Measurements from ENCODE around the gene SLC7A5.
"Not testable (repeated sequence)": the region's sequence is repeated elsewhere in the genome, so short reads cannot be mapped to it uniquely, and the experiment has no call there.

Gene SLC7A5

GRCh38 chr16:87860553-87861299 is 8.6 kb downstream of the SLC7A5 start:
- in situ Hi-C loops (cut with MboI; ENCODE audit: low sequenced_read_pairs, unreplicated experiment) = no loop called here
- no peak for TF ChIP-seq CTCF (IDR thresholded peaks at IDR 0.05; ENCODE audit: borderline replicate concordance, control extremely low read depth, extremely low read depth, insufficient read depth, missing control alignments)
- no peak for DNase-seq (ENCODE audit: low spot score)

- in situ Hi-C loops (cut with MboI; ENCODE audit: low sequenced_read_pairs, unreplicated experiment); DNase-seq (ENCODE audit: low spot score): not testable (repeated sequence)
Measured at GRCh38 chr16:87858151-87858993, 10.9 kb downstream of the SLC7A5 start.

GRCh38 chr16:87856791-87857228 is 12.5 kb downstream of the SLC7A5 start:
- no peak for TF ChIP-seq CTCF (IDR thresholded peaks at IDR 0.05; ENCODE audit: borderline replicate concordance, control extremely low read depth, extremely low read depth, insufficient read depth, missing control alignments)
- in situ Hi-C loops (cut with MboI; ENCODE audit: low sequenced_read_pairs, unreplicated experiment) = no loop called here
- no peak for DNase-seq (ENCODE audit: low spot score)

- no peak for DNase-seq (ENCODE audit: low spot score)
- in situ Hi-C loops (cut with MboI; ENCODE audit: low sequenced_read_pairs, unreplicated experiment) = no loop called here
- TF ChIP-seq CTCF (IDR thresholded peaks at IDR 0.05; ENCODE audit: borderline replicate concordance, control extremely low read depth, extremely low read depth, insufficient read depth, missing control alignments) = no peak
Measured at GRCh38 chr16:87855852-87856715, 13.2 kb downstream of the SLC7A5 start.

GRCh38 chr16:87854907-87855683 is 14.2 kb downstream of the SLC7A5 start:
- in situ Hi-C loops (cut with MboI; ENCODE audit: low sequenced_read_pairs, unreplicated experiment) = loop anchor here (5.0 kb wide), 1 partner anchor 78 kb away; no protein-coding TSS in a partner anchor
- TF ChIP-seq CTCF (IDR thresholded peaks at IDR 0.05; ENCODE audit: borderline replicate concordance, control extremely low read depth, extremely low read depth, insufficient read depth, missing control alignments) = no peak
- no peak for DNase-seq (ENCODE audit: low spot score)

GRCh38 chr16:87854053-87854906 is 15.0 kb downstream of the SLC7A5 start:
- TF ChIP-seq CTCF (IDR thresholded peaks at IDR 0.05; ENCODE audit: borderline replicate concordance, control extremely low read depth, extremely low read depth, insufficient read depth, missing control alignments) = no peak
- in situ Hi-C loops (cut with MboI; ENCODE audit: low sequenced_read_pairs, unreplicated experiment) = loop anchor here (5.0 kb wide), 1 partner anchor 77 kb away; no protein-coding TSS in a partner anchor
- DNase-seq (ENCODE audit: low spot score) = no peak
